RWPE2 (cell line): Measurements from ENCODE around the gene LIPG.

Experiments
- ATAC-seq: fragments of 200-7000 bp; cut with Tn5 transposase; 3 replicates; pipeline ENCODE4 v1.9.1; 2021; ENCODE audit warnings: low read depth
- DNase-seq: peaks from one replicate; pipeline ENCODE4 v3.0.0-alpha.2; 2020; ENCODE audit warnings: low spot score
- H3K27ac ChIP-seq: fragments of 450-650 bp; 2 replicates; pipeline ENCODE4 v1.5.1; 2017; ENCODE audit warnings: mild to moderate bottlenecking; ENCODE audit not compliant: poor library complexity, severe bottlenecking
- H3K27me3 ChIP-seq: fragments of 250-450 bp; sonication (Bioruptor Pico); 2 replicates; pipeline ENCODE4 v1.5.1; 2021; ENCODE audit warnings: mild to moderate bottlenecking, moderate library complexity; ENCODE audit not compliant: insufficient read depth, poor library complexity, severe bottlenecking
- H3K36me3 ChIP-seq: fragments of 250-450 bp; sonication (Bioruptor Pico); 2 replicates; pipeline ENCODE4 v1.5.1; 2020; ENCODE audit warnings: low read depth, mild to moderate bottlenecking, moderate library complexity
- H3K4me1 ChIP-seq: fragments of 250-450 bp; sonication (Bioruptor Pico); 2 replicates; pipeline ENCODE4 v1.5.1; 2021; ENCODE audit warnings: mild to moderate bottlenecking, moderate library complexity; ENCODE audit not compliant: insufficient read depth, poor library complexity, severe bottlenecking
- H3K4me3 ChIP-seq: fragments of 250-450 bp; sonication (Bioruptor Pico); 2 replicates; pipeline ENCODE4 v1.5.1; 2021; ENCODE audit warnings: mild to moderate bottlenecking, moderate library complexity; ENCODE audit not compliant: severe bottlenecking
- H3K9me3 ChIP-seq: fragments of 250-450 bp; sonication (Bioruptor Pico); 2 replicates; pipeline ENCODE4 v1.5.1; 2021; ENCODE audit warnings: mild to moderate bottlenecking, moderate library complexity; ENCODE audit not compliant: severe bottlenecking
- CTCF ChIP-seq: fragments of 450-650 bp; IDR thresholded peaks from one replicate; pipeline ENCODE4 v1.5.1; 2017; ENCODE audit warnings: mild to moderate bottlenecking, moderate library complexity; ENCODE audit not compliant: poor library complexity, severe bottlenecking

The LIPG gene

DNA sequence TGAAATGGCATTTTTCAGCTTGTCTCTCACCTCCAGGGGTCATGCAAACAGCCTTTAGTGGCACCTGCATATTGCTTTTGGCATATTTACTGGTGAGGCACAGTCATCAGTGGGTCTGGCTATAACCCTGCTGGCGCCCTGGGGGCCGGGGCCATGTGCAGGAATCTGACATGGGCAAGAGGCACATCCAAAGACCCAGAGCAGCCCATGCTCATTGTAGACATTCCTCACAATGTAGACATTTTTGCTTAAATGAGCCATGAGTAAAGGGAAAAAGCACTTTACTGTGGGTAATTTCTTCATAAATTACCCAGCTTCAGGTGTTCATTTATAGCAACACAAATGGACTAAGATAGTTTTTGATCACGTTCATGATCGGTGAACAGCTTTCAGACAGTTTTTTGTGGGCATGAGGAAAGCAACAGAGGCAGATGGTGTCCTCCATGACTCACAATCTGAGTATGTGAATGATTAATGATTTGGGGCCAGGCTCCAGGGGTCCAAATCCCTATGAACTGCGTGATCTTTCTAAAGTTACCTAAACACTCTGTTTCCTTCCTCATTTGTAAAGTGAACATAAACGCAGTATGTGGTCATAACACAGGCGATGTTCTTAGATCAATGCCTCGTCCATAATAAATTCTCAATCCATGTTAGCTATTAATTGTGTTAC is 85.8 kb downstream of the LIPG start:
- DNase-seq (no peak), ATAC-seq (no peak)
- TF ChIP-seq CTCF = no peak

DNA sequence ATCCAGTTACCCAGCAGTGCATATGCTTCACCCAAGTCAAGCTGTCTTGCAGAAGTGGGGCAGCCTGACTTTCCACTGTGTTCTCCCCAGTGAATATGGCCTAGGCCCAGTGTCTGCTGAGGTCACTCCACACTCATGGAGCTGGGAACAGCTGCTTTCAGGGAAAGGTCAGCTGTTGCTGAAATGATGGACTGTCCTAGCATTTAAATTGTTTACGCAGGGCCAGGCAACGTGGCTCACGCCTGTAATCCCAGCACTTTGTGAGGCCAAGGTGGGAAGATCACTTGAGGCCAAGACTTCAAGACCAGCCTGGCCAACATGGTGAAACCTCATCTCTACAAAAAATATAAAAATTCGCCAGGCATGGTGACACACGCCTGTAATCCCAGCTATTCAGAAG is 86.5 kb downstream of the LIPG start:
- Histone ChIP-seq H3K27ac (no peak overlapping the region), H3K27me3 (no peaks in the 10 kb centered on the region), H3K9me3 (no peaks in the 10 kb centered on the region), H3K4me1 (no peaks in the 10 kb centered on the region), H3K4me3 (no peak overlapping the region), H3K36me3 (no peaks in the 10 kb centered on the region)
- ATAC-seq (no peak), DNase-seq (no peak)
- no peak for TF ChIP-seq CTCF

More for the DNA sequence above, 85.8 kb downstream of the LIPG start:
- no peaks in the 10 kb centered on the region for H3K9me3 ChIP-seq
- no peak overlapping the region for H3K4me3 ChIP-seq
- H3K27ac ChIP-seq = no peak overlapping the region
- H3K4me1 ChIP-seq = no peaks in the 10 kb centered on the region
- H3K27me3 ChIP-seq = no peaks in the 10 kb centered on the region
- no peaks in the 10 kb centered on the region for H3K36me3 ChIP-seq
